K562 (cell line): ENCODE measurements around the gene ZFX. TPM values are rescaled to one million over a fixed set of nuclear protein-coding genes. Genes with fewer than 3 reads are reported as not detected.
A peak's percentile ranks its signal among the peaks of the same experiment; 100 is the strongest.

Source experiments
- ARHGAP35 ChIP-seq: fragments of 450-650 bp; IDR thresholded peaks from 2 replicates; pipeline ENCODE4 v1.6.1; 2018; ENCODE audit not compliant: partially characterized antibody
- BRCA1 ChIP-seq, 2 experiments: fragments of 450-650 bp in 1 of 2; sonication (generic) in 1 of 2; formaldehyde crosslinking in 1 of 2; IDR thresholded peaks; 2 replicates each; pipeline versions ENCODE4 v1.5.0 to v1.6.1; 2017 to 2020; ENCODE audit warnings: mild to moderate bottlenecking in 1 of 2, missing genetic modification reagents in 1 of 2
- BRD9 ChIP-seq: fragments of 450-650 bp; IDR thresholded peaks from 2 replicates; pipeline ENCODE4 v1.6.1; 2018; ENCODE audit warnings: low read depth; ENCODE audit not compliant: partially characterized antibody
- CC2D1A ChIP-seq: fragments of 450-650 bp; IDR thresholded peaks from 2 replicates; pipeline ENCODE4 v1.6.1; 2017; ENCODE audit warnings: mild to moderate bottlenecking
- EP400 ChIP-seq: fragments of 450-650 bp; IDR thresholded peaks from 2 replicates; pipeline ENCODE4 v1.6.1; 2017; ENCODE audit warnings: antibody characterized with exemption, mild to moderate bottlenecking, moderate library complexity
- HNRNPH1 ChIP-seq: fragments of 200-400 bp; formaldehyde crosslinking; optimal IDR thresholded peaks from 2 replicates; pipeline ENCODE3; 2017; ENCODE audit warnings: low read depth, mild to moderate bottlenecking, low read length, moderate library complexity
- KDM5B ChIP-seq: fragments of 200-600 bp; sonication (generic); IDR thresholded peaks from 2 replicates; pipeline ENCODE4 v1.6.1; 2012; ENCODE audit warnings: low read depth, mild to moderate bottlenecking, moderate library complexity, low read length, control low read depth, inconsistent platforms; ENCODE audit not compliant: insufficient replicate concordance
- MEIS2 ChIP-seq: fragments of 450-650 bp; IDR thresholded peaks from 2 replicates; pipeline ENCODE4 v1.6.1; 2014; ENCODE audit warnings: mild to moderate bottlenecking; ENCODE audit not compliant: partially characterized antibody
- MYC ChIP-seq, 2 experiments: fragments of 250-450 bp in 1 of 2; sonication (Bioruptor Pico) in 1 of 2; IDR thresholded peaks; 2 replicates each; pipeline versions ENCODE4 v1.5.1 to v1.6.1; 2012 to 2021; ENCODE audit warnings: low read depth in 2 of 2, borderline replicate concordance in 1 of 2, improper control_type of control experiment in 1 of 2, low read length in 1 of 2, mild to moderate bottlenecking in 1 of 2, moderate library complexity in 1 of 2
- NR4A1 ChIP-seq, 2 experiments: fragments of 250-450 bp in 1 of 2; fragments of 450-650 bp in 1 of 2; sonication (Bioruptor Pico) in 1 of 2; IDR thresholded peaks; 2 replicates each; pipeline versions ENCODE4 v1.4.0 to v1.6.1; 2016 to 2020; ENCODE audit warnings: mild to moderate bottlenecking in 2 of 2, missing compliant biosample characterization in 1 of 2, missing genetic modification characterization in 1 of 2, moderate library complexity in 1 of 2
- PATZ1 ChIP-seq: fragments of 250-450 bp; sonication (Bioruptor Pico); IDR thresholded peaks from 2 replicates; pipeline ENCODE4 v1.5.0; 2020; ENCODE audit warnings: mild to moderate bottlenecking, borderline replicate concordance
- POLR2G ChIP-seq: fragments of 200-400 bp; formaldehyde crosslinking; IDR thresholded peaks from 2 replicates; pipeline ENCODE4 v1.6.1; 2017; ENCODE audit warnings: low read depth, mild to moderate bottlenecking, antibody characterized with exemption, low read length, moderate library complexity
- PYGO2 ChIP-seq: fragments of 450-650 bp; IDR thresholded peaks from 2 replicates; pipeline ENCODE4 v1.6.1; 2016; ENCODE audit warnings: mild to moderate bottlenecking, missing genetic modification characterization, moderate library complexity, missing compliant biosample characterization
- RNF219 ChIP-seq: fragments of 250-450 bp; sonication (Bioruptor Pico); IDR thresholded peaks from 2 replicates; pipeline ENCODE4 v1.5.0; 2022; ENCODE audit warnings: mild to moderate bottlenecking
- SMAD1 ChIP-seq: fragments of 150-350 bp; IDR thresholded peaks from 2 replicates; pipeline ENCODE4 v1.6.1; 2014; ENCODE audit warnings: low read length, low read depth; ENCODE audit not compliant: partially characterized antibody
- SRF ChIP-seq, 2 experiments: fragments of 250-450, 450-650 bp in 1 of 2; sonication (Bioruptor Pico) in 1 of 2; sonication (generic) in 1 of 2; formaldehyde crosslinking; IDR thresholded peaks; 2 replicates each; pipeline versions ENCODE4 v1.5.0 to v1.5.1; 2020 to 2022; ENCODE audit warnings: mild to moderate bottlenecking in 1 of 2, missing genetic modification reagents in 1 of 2
- STAT5B ChIP-seq: fragments of 250-450 bp; sonication (Bioruptor Pico); IDR thresholded peaks from 2 replicates; pipeline ENCODE4 v1.8.0; 2021; ENCODE audit warnings: mild to moderate bottlenecking, inconsistent platforms
- TAF1 ChIP-seq: IDR thresholded peaks from 2 replicates; pipeline ENCODE4 v1.6.1; 2011; ENCODE audit warnings: mild to moderate bottlenecking, low read length, moderate library complexity; ENCODE audit not compliant: insufficient read depth, control insufficient read depth, severe bottlenecking; ENCODE audit errors: extremely low read depth
- TAL1 ChIP-seq: fragments of 450-650 bp; IDR thresholded peaks from 2 replicates; pipeline ENCODE4 v1.6.1; 2016; ENCODE audit warnings: mild to moderate bottlenecking
- ZKSCAN1 ChIP-seq: fragments of 150-350 bp; IDR thresholded peaks from 2 replicates; pipeline ENCODE4 v1.6.1; 2016; ENCODE audit warnings: low read depth, low read length
- ZNF24 ChIP-seq: fragments of 450-650 bp; IDR thresholded peaks from 2 replicates; pipeline ENCODE4 v1.6.1; 2016
- ZNF444 ChIP-seq: fragments of 250-450 bp; sonication (Bioruptor Pico); IDR thresholded peaks from 2 replicates; pipeline ENCODE4 v1.4.0; 2020; ENCODE audit warnings: mild to moderate bottlenecking, moderate library complexity
- ZNF551 ChIP-seq: fragments of 250-450 bp; sonication (Bioruptor Pico); IDR thresholded peaks from 2 replicates; pipeline ENCODE4 v1.5.0; 2021; ENCODE audit warnings: mild to moderate bottlenecking, moderate library complexity
- ZNF586 ChIP-seq: fragments of 450-650 bp; formaldehyde crosslinking; conservative IDR thresholded peaks from 2 replicates; pipeline ENCODE4 v1.4.0; 2020; ENCODE audit warnings: mild to moderate bottlenecking, moderate library complexity
- ZZZ3 ChIP-seq: fragments of 450-650 bp; IDR thresholded peaks from 2 replicates; pipeline ENCODE4 v1.6.1; 2016; ENCODE audit warnings: antibody characterized with exemption, mild to moderate bottlenecking, moderate library complexity
- polyA plus RNA-seq, 8 experiments: library from polyadenylated mRNA; depleted of rRNA in 4 of 8; stranded (reverse) in 5 of 8; unstranded in 3 of 8; fragments of >200 nt; fragmentation: Nextera tagmentation in 2 of 8; fragmentation: Illumina TruSeq in 1 of 8; extraction: Ambion mirVana in 2 of 8; extraction: Trizol in 1 of 8; gene quantifications; 2 replicates each; pipeline versions ENCODE4 v1.2.1 to v1.2.3, GENCODE V29; 2011 to 2014; ENCODE audit warnings: inconsistent platforms in 1 of 8, missing spikeins in 1 of 8
- total RNA-seq, 7 experiments: library from RNA; depleted of rRNA in 6 of 7; stranded (reverse); fragments of >200 nt in 6 of 7; fragmentation: Illumina TruSeq in 2 of 7; extraction: Trizol in 2 of 7; gene quantifications; 2 replicates each; pipeline versions ENCODE4 v1.2.1 to v1.2.3, GENCODE V29; 2011 to 2021; ENCODE audit warnings: low replicate concordance in 1 of 7

Gene ZFX
- total and polyA plus RNA-seq, 9 of the 15 experiments (the other 6 are each of a cell fraction or from before 2014, with no cell fraction given): 5.3 to 25.2 (median 11.4) TPM

- peak; percentile 8; the same call in 1 of the 2 replicates for TF ChIP-seq MYC (IDR thresholded peaks at IDR 0.05; ENCODE audit: low read depth, low read length)
- no peak for TF ChIP-seq MYC (CRISPR knock-in tag; IDR thresholded peaks at IDR 0.05; ENCODE audit: borderline replicate concordance, low read depth)
- TF ChIP-seq MEIS2: peak; percentile 8
- TF ChIP-seq ZKSCAN1: no peak
- no peak for TF ChIP-seq SRF (CRISPR knock-in tag; IDR thresholded peaks at IDR 0.05)
- no peak for TF ChIP-seq RNF219 (CRISPR knock-in tag)
- TF ChIP-seq ZNF24: no peak
- peak; percentile 10 for TF ChIP-seq KDM5B
- TF ChIP-seq ZNF586 (CRISPR knock-in tag): no peak
- no peak for TF ChIP-seq ARHGAP35
- no peak for TF ChIP-seq ZNF551 (CRISPR knock-in tag)
- no peak for TF ChIP-seq HNRNPH1
- no peak for TF ChIP-seq PYGO2 (tag)
- no peak for TF ChIP-seq SMAD1
- TF ChIP-seq TAF1: peak; percentile 33
- no peak for TF ChIP-seq PATZ1
- no peak for TF ChIP-seq BRCA1 (IDR thresholded peaks at IDR 0.05)
- TF ChIP-seq BRCA1 (CRISPR knock-in tag; IDR thresholded peaks at IDR 0.05): no peak
- TF ChIP-seq NR4A1 (CRISPR knock-in tag; IDR thresholded peaks at IDR 0.05): no peak
- no peak for TF ChIP-seq NR4A1 (tag; IDR thresholded peaks at IDR 0.05)
- TF ChIP-seq STAT5B (CRISPR knock-in tag): no peak
- TF ChIP-seq TAL1: no peak
- TF ChIP-seq POLR2G: peak; percentile 79
- TF ChIP-seq BRD9: no peak
- TF ChIP-seq EP400: no peak
- TF ChIP-seq ZNF444 (CRISPR knock-in tag): no peak
- TF ChIP-seq CC2D1A: no peak
- no peak for TF ChIP-seq ZZZ3
Measured at GRCh38 chrX:24149351-24150050, at the start of gene ZFX (continued).
